A673 (cell line): ENCODE data around the gene PHF20. TPM values are rescaled to one million over a fixed set of nuclear protein-coding genes. Genes with fewer than 3 reads are reported as not detected.
"Not testable (repeated sequence)": the region's sequence is repeated elsewhere in the genome, so short reads cannot be mapped to it uniquely, and the experiment has no call there.

Experiments used
- BruUV-seq: library from RNA; stranded (reverse); fragments of 400-500 nt; replicated peaks from 2 replicates; lab custom pipeline; 2021; lab: Mats Ljungman, UMichigan
- CTCF ChIA-PET: fragments of 300-600 bp; sonication (Branson Sonifier 250); formaldehyde crosslinking; loops from one replicate; lab custom pipeline; 2022; ENCODE audit warnings: antibody characterized with exemption; lab: Charles Lee
- POLR2A ChIA-PET: fragments of 300-600 bp; sonication (Branson Sonifier 250); formaldehyde crosslinking; loops from one replicate; lab custom pipeline; 2022; ENCODE audit warnings: antibody characterized with exemption; ENCODE audit not compliant: low non-redundant PET; lab: Charles Lee
- DNase-seq: peaks from one replicate; pipeline ENCODE4 v3.0.0-alpha.2; 2015; ENCODE audit warnings: low spot score
- H3K27ac ChIP-seq: fragments of 200-600 bp; sonication (generic); 2 replicates; pipeline ENCODE4 v1.5.1; 2016; ENCODE audit warnings: mixed run types, low read depth, mild to moderate bottlenecking, mixed read lengths, antibody characterized with exemption, low read length; ENCODE audit not compliant: poor library complexity, severe bottlenecking
- H3K27me3 ChIP-seq: fragments of 200-600 bp; sonication (generic); replicated peaks from 2 replicates; pipeline ENCODE4 v1.6.1; 2017; ENCODE audit warnings: mixed run types, low read depth, mild to moderate bottlenecking, mixed read lengths, antibody characterized with exemption, low read length; ENCODE audit not compliant: insufficient read depth, poor library complexity
- H3K36me3 ChIP-seq: fragments of 200-600 bp; sonication (generic); 2 replicates; pipeline ENCODE4 v1.6.1; 2016; ENCODE audit warnings: mixed run types, mild to moderate bottlenecking, mixed read lengths, antibody characterized with exemption, low read length; ENCODE audit not compliant: insufficient read depth, poor library complexity, severe bottlenecking
- H3K4me1 ChIP-seq: fragments of 200-600 bp; sonication (generic); 2 replicates; pipeline ENCODE4 v1.6.1; 2017; ENCODE audit warnings: mixed run types, mild to moderate bottlenecking, mixed read lengths, antibody characterized with exemption, low read length; ENCODE audit not compliant: insufficient read depth, poor library complexity, severe bottlenecking
- H3K4me3 ChIP-seq: fragments of 200-600 bp; sonication (generic); 2 replicates; pipeline ENCODE4 v1.5.1; 2016; ENCODE audit warnings: low read depth, mixed run types, mild to moderate bottlenecking, mixed read lengths, low read length; ENCODE audit not compliant: poor library complexity, severe bottlenecking
- H3K9me3 ChIP-seq: fragments of 200-600 bp; sonication (generic); 2 replicates; pipeline ENCODE4 v1.6.1; 2016; ENCODE audit warnings: mixed run types, low read depth, mild to moderate bottlenecking, mixed read lengths, antibody characterized with exemption, low read length; ENCODE audit not compliant: poor library complexity, severe bottlenecking
- EZH2 ChIP-seq: fragments of 200-600 bp; sonication (generic); IDR thresholded peaks from 2 replicates; pipeline ENCODE4 v1.6.1; 2017; ENCODE audit warnings: borderline replicate concordance, low read depth, mild to moderate bottlenecking, mixed read lengths, antibody characterized with exemption, low read length; ENCODE audit not compliant: poor library complexity, severe bottlenecking
- intact Hi-C: fragments of 100-400 bp; cut with micrococcal nuclease; formaldehyde crosslinking; loops from one replicate; pipeline ENCODE4 v1.10.0; 2022; ENCODE audit not compliant: unreplicated experiment
- total RNA-seq: library from RNA; stranded (reverse); gene quantifications from 2 replicates; pipeline ENCODE4 v1.2.3, GENCODE V29; 2021
- TF ChIP-seq, protein P1 (sequence below): fragments of 300-800, 200-600 bp; sonication (generic); conservative IDR thresholded peaks from 2 replicates; pipeline ENCODE4 v1.5.1; 2017; ENCODE audit warnings: low read depth, mild to moderate bottlenecking, antibody characterized with exemption, low read length, moderate library complexity, mixed read lengths

Gene PHF20
- total RNA-seq, 1 experiment from 2014 or later: 43.0 TPM

DNA sequence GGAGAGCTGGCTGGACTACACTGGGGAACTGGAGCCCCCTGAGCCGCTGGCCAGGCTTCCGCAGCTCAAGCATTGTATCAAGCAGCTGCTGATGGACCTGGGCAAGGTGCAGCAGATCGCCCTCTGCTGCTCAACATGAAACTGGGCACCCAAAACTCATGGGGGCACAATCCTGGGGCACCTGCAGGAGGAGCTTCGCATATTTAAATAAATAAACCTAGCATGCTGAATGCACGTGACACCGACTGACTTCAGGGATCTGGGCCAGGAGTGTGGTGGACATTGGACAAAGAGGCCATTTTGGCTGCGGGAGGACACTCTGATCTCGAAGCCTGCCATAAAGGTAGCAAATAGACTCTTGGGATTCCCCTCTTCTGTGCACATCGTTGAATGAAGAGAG lies 175.7 kb downstream of the PHF20 start:
- intact Hi-C loops: no loop called here
- no peaks in the 10 kb centered on the region for H3K27me3 ChIP-seq
- no peak overlapping the region for H3K4me3 ChIP-seq
- ChIA-PET CTCF (interaction anchor here (0.6 to 1.1 kb wide), 2 partner anchors 191 to 265 kb away, joined by 3 to 7 read pairs; no protein-coding TSS in a partner anchor), POLR2A (interaction anchor here (0.6 kb wide), 1 partner anchor 271 kb away, joined by 16 read pairs; no protein-coding TSS in a partner anchor)
- no peaks in the 10 kb centered on the region for H3K36me3 ChIP-seq
- H3K4me1 ChIP-seq: peaks cover 3% of the 10 kb centered on the region
- H3K9me3 ChIP-seq: no peaks in the 10 kb centered on the region
- no peak for TF ChIP-seq EZH2
- TF ChIP-seq, protein P1, sequence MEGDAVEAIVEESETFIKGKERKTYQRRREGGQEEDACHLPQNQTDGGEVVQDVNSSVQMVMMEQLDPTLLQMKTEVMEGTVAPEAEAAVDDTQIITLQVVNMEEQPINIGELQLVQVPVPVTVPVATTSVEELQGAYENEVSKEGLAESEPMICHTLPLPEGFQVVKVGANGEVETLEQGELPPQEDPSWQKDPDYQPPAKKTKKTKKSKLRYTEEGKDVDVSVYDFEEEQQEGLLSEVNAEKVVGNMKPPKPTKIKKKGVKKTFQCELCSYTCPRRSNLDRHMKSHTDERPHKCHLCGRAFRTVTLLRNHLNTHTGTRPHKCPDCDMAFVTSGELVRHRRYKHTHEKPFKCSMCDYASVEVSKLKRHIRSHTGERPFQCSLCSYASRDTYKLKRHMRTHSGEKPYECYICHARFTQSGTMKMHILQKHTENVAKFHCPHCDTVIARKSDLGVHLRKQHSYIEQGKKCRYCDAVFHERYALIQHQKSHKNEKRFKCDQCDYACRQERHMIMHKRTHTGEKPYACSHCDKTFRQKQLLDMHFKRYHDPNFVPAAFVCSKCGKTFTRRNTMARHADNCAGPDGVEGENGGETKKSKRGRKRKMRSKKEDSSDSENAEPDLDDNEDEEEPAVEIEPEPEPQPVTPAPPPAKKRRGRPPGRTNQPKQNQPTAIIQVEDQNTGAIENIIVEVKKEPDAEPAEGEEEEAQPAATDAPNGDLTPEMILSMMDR: peak; percentile 61
- no peak overlapping the region for H3K27ac ChIP-seq
- DNase-seq: peak; percentile 55
- no TSS peak for BruUV-seq

DNA sequence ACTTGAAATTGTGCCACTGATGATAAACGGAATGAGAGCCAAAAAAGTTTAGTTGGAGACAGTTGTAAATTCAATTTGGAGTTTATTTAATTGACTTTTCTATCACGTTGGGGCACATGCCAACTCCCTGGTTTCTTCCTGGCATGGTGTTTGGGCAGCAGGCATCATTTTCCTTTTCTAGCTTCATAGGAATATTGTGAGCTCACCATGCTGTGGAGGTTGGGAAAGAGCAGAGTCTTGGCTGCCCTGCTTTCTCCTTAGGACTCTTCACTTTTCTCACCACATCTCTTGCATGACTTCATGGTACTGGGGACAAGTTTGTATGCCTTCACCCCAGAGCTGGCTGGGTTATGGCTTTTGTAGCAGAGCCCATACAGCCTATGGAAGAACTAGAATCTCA lies 176.1 kb downstream of the PHF20 start:
- H3K27me3 ChIP-seq: no peaks in the 10 kb centered on the region
- ChIA-PET POLR2A (no interaction called here), CTCF (interaction anchor here (0.6 to 1.1 kb wide), 2 partner anchors 45 to 191 kb away, joined by 3 to 4 read pairs; no protein-coding TSS in a partner anchor)
- no peak overlapping the region for H3K4me3 ChIP-seq
- H3K4me1 ChIP-seq: peaks cover 6% of the 10 kb centered on the region
- H3K9me3 ChIP-seq: no peaks in the 10 kb centered on the region
- no peak overlapping the region for H3K27ac ChIP-seq
- TF ChIP-seq, protein P1: no peak
- no peak for TF ChIP-seq EZH2
- intact Hi-C loops: no loop called here
- no TSS peak for BruUV-seq
- DNase-seq: no peak
- no peaks in the 10 kb centered on the region for H3K36me3 ChIP-seq

DNA sequence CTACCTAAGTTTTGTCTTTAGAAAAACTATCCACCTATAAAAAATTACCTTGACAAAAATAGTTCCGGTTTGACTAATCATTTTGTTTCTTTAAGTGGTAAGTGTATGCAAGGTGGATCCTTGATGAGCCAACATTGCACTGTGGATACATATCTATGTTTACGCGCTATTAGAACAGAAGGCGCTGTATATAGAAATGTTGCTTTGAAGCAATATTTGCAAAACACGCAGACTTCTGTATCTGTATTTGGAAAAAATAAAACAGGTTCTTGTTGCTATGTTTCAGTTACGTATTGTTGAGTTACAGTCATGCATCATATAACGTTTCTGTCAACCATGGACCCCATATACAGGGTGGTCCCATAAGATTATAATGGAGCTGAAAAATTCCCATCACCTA lies 178.3 kb downstream of the PHF20 start:
- Histone ChIP-seq H3K27me3 (no peaks in the 10 kb centered on the region), H3K27ac (no peak overlapping the region), H3K4me3 (no peak overlapping the region), H3K9me3 (no peaks in the 10 kb centered on the region), H3K36me3 (no peaks in the 10 kb centered on the region), H3K4me1 (peaks cover 9% of the 10 kb centered on the region)
- BruUV-seq: no TSS peak
- DNase-seq: no peak
- intact Hi-C loops: no loop called here
- no peak for TF ChIP-seq EZH2
- TF ChIP-seq, protein P1: no peak
- CTCF ChIA-PET: no interaction called here
- POLR2A ChIA-PET: no interaction called here

DNA sequence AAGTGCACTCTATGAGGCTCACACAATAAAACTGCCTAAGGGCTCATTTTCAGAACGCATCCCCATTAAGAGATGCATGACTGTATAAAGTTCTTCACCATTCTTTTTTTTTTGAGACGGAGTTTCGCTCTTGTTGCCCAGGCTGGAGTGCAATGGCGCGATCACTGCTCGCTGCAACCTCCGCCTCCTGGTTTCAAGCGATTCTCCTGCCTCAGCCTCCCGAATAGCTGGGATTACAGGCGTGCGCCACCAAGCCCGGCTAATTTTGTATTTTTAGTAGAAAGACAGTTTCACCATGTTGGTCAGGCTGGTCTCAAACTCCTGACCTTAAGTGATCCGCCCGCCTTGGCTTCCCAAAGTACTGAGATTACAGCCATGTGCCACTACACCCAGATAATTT lies 180.3 kb downstream of the PHF20 start:
- H3K4me3 ChIP-seq, H3K27ac ChIP-seq, DNase-seq, H3K9me3 ChIP-seq, H3K4me1 ChIP-seq, BruUV-seq, intact Hi-C loops, POLR2A ChIA-PET, CTCF ChIA-PET, H3K27me3 ChIP-seq, H3K36me3 ChIP-seq: not testable (repeated sequence)
